Caco-2 (cell line): ENCODE measurements around the gene HAUS5. TPM values are rescaled to one million over a fixed set of nuclear protein-coding genes. Genes with fewer than 3 reads are reported as not detected.
A peak's percentile ranks its signal among the peaks of the same experiment; 100 is the strongest.

ENCODE experiments used
- BruUV-seq: library from RNA; stranded (reverse); fragments of 400-500 nt; replicated peaks from 2 replicates; lab custom pipeline; 2021; lab: Mats Ljungman, UMichigan
- CTCF ChIA-PET: fragments of 300-600 bp; sonication (Branson Sonifier 250); formaldehyde crosslinking; loops from one replicate; lab custom pipeline; 2022; ENCODE audit warnings: antibody characterized with exemption; lab: Charles Lee
- POLR2A ChIA-PET: fragments of 300-600 bp; sonication (Branson Sonifier 250); formaldehyde crosslinking; loops from one replicate; lab custom pipeline; 2022; ENCODE audit warnings: antibody characterized with exemption; lab: Charles Lee
- DNase-seq, 2 experiments: peaks; one replicate each; pipeline versions ENCODE4 v3.0.0 to v3.0.0-alpha.2; 2020 to 2022
- H3K27me3 ChIP-seq: replicated peaks from 2 replicates; pipeline ENCODE4 v1.6.0; 2011; ENCODE audit warnings: low read length; ENCODE audit not compliant: control insufficient read depth, insufficient read depth
- H3K36me3 ChIP-seq: 2 replicates; pipeline ENCODE4 v1.5.1; 2011; ENCODE audit warnings: low read length; ENCODE audit not compliant: control insufficient read depth, insufficient read depth
- H3K4me1 ChIP-seq: fragments of 250-450 bp; sonication (Bioruptor Pico); 2 replicates; pipeline ENCODE4 v1.5.1; 2020; ENCODE audit warnings: mild to moderate bottlenecking
- H3K4me3 ChIP-seq: 2 replicates; pipeline ENCODE4 v1.5.1; 2011; ENCODE audit warnings: low read depth, mild to moderate bottlenecking, control low read depth, low read length
- H3K9me3 ChIP-seq: fragments of 250-450 bp; sonication (Bioruptor Pico); 2 replicates; pipeline ENCODE4 v1.5.1; 2020; ENCODE audit warnings: mild to moderate bottlenecking, moderate library complexity
- H3K27ac Mint-ChIP-seq: one replicate; pipeline ENCODE4 v1.8.0; 2022; ENCODE audit warnings: mixed read lengths; ENCODE audit not compliant: unreplicated experiment
- H3K27me3 Mint-ChIP-seq: one replicate; pipeline ENCODE4 v1.8.0; 2022; ENCODE audit warnings: mixed read lengths; ENCODE audit not compliant: insufficient read depth, unreplicated experiment
- H3K36me3 Mint-ChIP-seq: one replicate; pipeline ENCODE4 v1.8.0; 2022; ENCODE audit warnings: mild to moderate bottlenecking, mixed read lengths; ENCODE audit not compliant: insufficient read depth, unreplicated experiment
- H3K4me1 Mint-ChIP-seq: one replicate; pipeline ENCODE4 v1.8.0; 2022; ENCODE audit warnings: low read depth, mixed read lengths; ENCODE audit not compliant: unreplicated experiment
- H3K4me3 Mint-ChIP-seq: one replicate; pipeline ENCODE4 v1.8.0; 2022; ENCODE audit warnings: mild to moderate bottlenecking, moderate library complexity, mixed read lengths; ENCODE audit not compliant: unreplicated experiment
- H3K9me3 Mint-ChIP-seq: one replicate; pipeline ENCODE4 v1.8.0; 2022; ENCODE audit warnings: mixed read lengths; ENCODE audit not compliant: unreplicated experiment
- CTCF ChIP-seq, 2 experiments: fragments of 200-600 bp in 1 of 2; IDR thresholded peaks; 1 replicate in 1 of 2; 2 replicates in 1 of 2; pipeline versions ENCODE4 v1.5.1 to v1.8.0; 2011 to 2022; ENCODE audit warnings: antibody characterized with exemption in 1 of 2, control low read depth in 1 of 2, inconsistent platforms in 1 of 2, low read depth in 1 of 2, low read length in 1 of 2, mild to moderate bottlenecking in 1 of 2, moderate library complexity in 1 of 2; ENCODE audit not compliant: insufficient read depth in 1 of 2, severe bottlenecking in 1 of 2, unreplicated experiment in 1 of 2
- intact Hi-C: fragments of 100-400 bp; cut with micrococcal nuclease; formaldehyde crosslinking; loops from one replicate; pipeline ENCODE4 v1.10.0; 2022; ENCODE audit not compliant: unreplicated experiment
- total RNA-seq: library from RNA; stranded (reverse); gene quantifications from 2 replicates; pipeline ENCODE4 v1.2.3, GENCODE V29; 2022

HAUS5 gene
- total RNA-seq, 1 experiment from 2014 or later, result 27.9 TPM

DNA sequence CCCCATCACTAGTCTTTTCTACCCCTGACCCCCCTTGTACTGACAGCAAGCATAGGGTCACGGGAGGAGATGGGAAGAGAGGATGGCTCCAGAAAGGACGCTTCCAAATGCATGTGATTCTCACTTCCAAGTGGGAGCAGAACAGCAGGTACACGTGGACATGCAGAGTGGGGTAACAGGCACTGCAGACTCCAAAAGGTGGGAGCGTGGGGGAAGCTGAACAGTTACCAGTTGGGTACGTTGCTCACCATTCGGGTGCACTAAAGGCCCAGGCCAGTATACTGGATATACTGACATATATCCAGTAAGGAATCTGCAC lies 26.7 kb downstream of the HAUS5 start:
- no peaks in the 10 kb centered on the region for H3K9me3 ChIP-seq
- no peaks in the 10 kb centered on the region; the same call in 1 of the 2 replicates for H3K36me3 ChIP-seq
- H3K4me3 ChIP-seq, result no peak overlapping the region
- Mint-ChIP-seq H3K27ac (no peak overlapping the region), H3K4me3 (no peak overlapping the region), H3K4me1 (no peaks in the 10 kb centered on the region), H3K36me3 (peaks cover 36% of the 10 kb centered on the region), H3K27me3 (no peaks in the 10 kb centered on the region), H3K9me3 (no peaks in the 10 kb centered on the region)
- H3K27me3 ChIP-seq, result no peaks in the 10 kb centered on the region
- no peak for DNase-seq
- ChIA-PET POLR2A (interaction anchor here (0.5 to 0.6 kb wide), 3 partner anchors 15 to 142 kb away, joined by 4 to 12 read pairs (median 5); no protein-coding TSS in a partner anchor), CTCF (no interaction called here)
- no TSS peak for BruUV-seq
- peaks cover 11% of the 10 kb centered on the region for H3K4me1 ChIP-seq
- TF ChIP-seq CTCF (IDR thresholded peaks at IDR 0.05; ENCODE audit: insufficient read depth in 1 of 2, low read depth in 1 of 2, low read length in 1 of 2, severe bottlenecking in 1 of 2, unreplicated experiment in 1 of 2), result no peak
- intact Hi-C loops, result no loop called here

DNA sequence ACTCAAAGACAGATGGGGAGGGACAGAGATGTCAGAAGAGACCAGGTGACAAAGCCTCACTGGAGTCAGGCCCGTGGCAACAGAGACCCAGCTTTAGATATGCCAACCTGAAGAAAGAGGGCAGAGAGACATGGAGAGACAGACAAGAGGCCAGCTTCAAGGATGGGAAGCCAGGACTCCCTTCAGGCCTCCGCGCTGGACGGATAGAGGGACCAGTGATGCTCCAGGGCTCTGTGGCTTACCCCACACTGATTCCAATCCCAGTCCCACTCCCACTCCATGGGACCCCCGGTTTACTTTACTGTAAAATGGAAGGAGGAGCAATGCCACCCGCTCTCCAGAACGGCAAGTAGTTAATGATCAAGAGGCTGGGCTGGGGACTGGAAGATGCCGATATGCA lies 27.3 kb downstream of the HAUS5 start:
- ChIA-PET POLR2A (interaction anchor here (0.5 to 0.6 kb wide), 3 partner anchors 15 to 143 kb away, joined by 4 to 12 read pairs (median 5); no protein-coding TSS in a partner anchor), CTCF (no interaction called here)
- H3K36me3 Mint-ChIP-seq, result peaks cover 36% of the 10 kb centered on the region
- no peak for TF ChIP-seq CTCF (IDR thresholded peaks at IDR 0.05; ENCODE audit: insufficient read depth in 1 of 2, low read depth in 1 of 2, low read length in 1 of 2, severe bottlenecking in 1 of 2, unreplicated experiment in 1 of 2)
- Histone ChIP-seq H3K4me1 (peaks cover 11% of the 10 kb centered on the region), H3K27me3 (no peaks in the 10 kb centered on the region), H3K4me3 (no peak overlapping the region), H3K9me3 (no peaks in the 10 kb centered on the region), H3K36me3 (no peaks in the 10 kb centered on the region; the same call in 1 of the 2 replicates)
- intact Hi-C loops, result loop anchor here (5.0 kb wide), 1 partner anchor 93 kb away; the partner anchor contains the start of gene TMEM147
- DNase-seq, result no peak
- no peaks in the 10 kb centered on the region for H3K9me3 Mint-ChIP-seq
- H3K27ac Mint-ChIP-seq, result no peak overlapping the region
- BruUV-seq, result no TSS peak
- H3K4me1 Mint-ChIP-seq, result peaks cover under 1% of the 10 kb centered on the region
- no peaks in the 10 kb centered on the region for H3K27me3 Mint-ChIP-seq
- no peak overlapping the region for H3K4me3 Mint-ChIP-seq

DNA sequence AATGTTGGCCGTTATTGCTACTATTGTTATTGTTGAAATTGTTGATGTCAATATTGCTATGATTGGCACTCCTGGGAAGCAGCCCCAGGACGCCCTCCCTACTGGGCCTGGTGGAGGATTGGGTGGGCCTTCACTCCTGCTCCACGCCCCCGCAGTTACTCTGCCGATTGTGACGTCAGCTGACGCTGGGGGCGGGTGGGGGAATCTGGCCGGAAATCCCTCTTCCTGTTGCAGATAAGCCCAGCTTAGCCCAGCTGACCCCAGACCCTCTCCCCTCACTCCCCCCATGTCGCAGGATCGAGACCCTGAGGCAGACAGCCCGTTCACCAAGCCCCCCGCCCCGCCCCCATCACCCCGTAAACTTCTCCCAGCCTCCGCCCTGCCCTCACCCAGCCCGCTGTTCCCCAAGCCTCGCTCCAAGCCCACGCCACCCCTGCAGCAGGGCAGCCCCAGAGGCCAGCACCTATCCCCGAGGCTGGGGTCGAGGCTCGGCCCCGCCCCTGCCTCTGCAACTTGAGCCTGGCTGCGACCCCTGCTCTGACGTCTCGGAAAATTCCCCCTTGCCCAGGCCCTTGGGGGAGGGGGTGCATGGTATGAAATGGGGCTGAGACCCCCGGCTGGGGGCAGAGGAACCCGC lies 29.1 kb downstream of the HAUS5 start, which contains the start of gene ETV2:
Gene ETV2 (plus strand): TSS at position 231 of the 637 bp plus-strand sequence. CDS start 716 bp downstream, outside the sequence.
- CTCF ChIA-PET, result no interaction called here
- intact Hi-C loops, result loop anchor here (5.0 kb wide), 1 partner anchor 94 kb away; the partner anchor contains the start of gene TMEM147

More for the DNA sequence above, 29.1 kb downstream of the HAUS5 start, which contains the start of gene ETV2:
- POLR2A ChIA-PET, result no interaction called here
- H3K4me3 Mint-ChIP-seq, result peak within 1 kb of the TSS; percentile 74
- no TSS peak for BruUV-seq
- H3K9me3 Mint-ChIP-seq, result no peaks in the 10 kb centered on the region
- Histone ChIP-seq H3K9me3 (no peaks in the 10 kb centered on the region), H3K36me3 (no peaks in the 10 kb centered on the region), H3K4me3 (peak within 1 kb of the TSS; percentile 80), H3K4me1 (peaks cover 26% of the 10 kb centered on the region), H3K27me3 (no peaks in the 10 kb centered on the region)
- H3K27me3 Mint-ChIP-seq, result no peaks in the 10 kb centered on the region
- peaks cover 32% of the 10 kb centered on the region for H3K36me3 Mint-ChIP-seq
- H3K4me1 Mint-ChIP-seq, result peaks cover 12% of the 10 kb centered on the region
- DNase-seq, result no peak
- TF ChIP-seq CTCF (IDR thresholded peaks at IDR 0.05; ENCODE audit: insufficient read depth in 1 of 2, low read depth in 1 of 2, low read length in 1 of 2, severe bottlenecking in 1 of 2, unreplicated experiment in 1 of 2), result no peak
- peak within 1 kb of the TSS; percentile 36 for H3K27ac Mint-ChIP-seq
